Hematopoietic multipotent progenitor cell treated with erythropoietin and hydrocortisone succinate and interleukin-3 and kit ligand, for 6 days (in vitro differentiated cells): ENCODE measurements around the gene CAMTA1.

ENCODE experiments used
- DNase-seq: peaks from one replicate; pipeline ENCODE4 v3.0.0-alpha.2; 2015

Gene CAMTA1

DNA sequence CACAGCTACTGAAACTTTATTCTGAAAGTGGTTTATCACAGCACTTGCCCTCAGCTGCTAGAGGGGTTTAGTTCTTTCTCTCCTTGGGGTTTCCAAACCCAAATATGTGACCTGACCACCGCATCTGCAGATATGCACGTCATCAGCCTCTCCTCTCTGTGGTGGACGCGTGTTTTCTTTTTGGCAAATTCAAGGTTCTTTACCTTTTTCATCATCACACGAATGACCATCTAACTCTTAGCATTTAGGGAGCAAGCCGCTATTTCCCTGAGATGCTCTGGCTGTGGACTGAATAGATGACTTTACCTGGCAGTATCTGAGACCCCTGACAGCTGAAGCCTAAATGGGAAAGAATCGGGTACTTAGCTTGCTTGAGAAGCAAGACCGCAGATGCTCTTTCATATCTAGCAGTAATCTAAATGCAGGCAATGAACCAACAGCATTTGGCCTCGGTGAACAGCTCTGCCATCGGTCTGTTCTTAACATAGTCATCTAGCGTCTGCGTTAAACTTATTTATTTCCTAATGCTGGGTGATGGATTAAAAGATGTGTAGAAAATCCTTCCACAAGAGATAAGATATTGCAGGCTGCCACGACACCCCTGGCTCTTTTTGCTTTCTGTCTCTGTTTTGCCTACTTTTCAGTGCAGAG is 463.4 kb downstream of the CAMTA1 start:
- DNase-seq: no peak

DNA sequence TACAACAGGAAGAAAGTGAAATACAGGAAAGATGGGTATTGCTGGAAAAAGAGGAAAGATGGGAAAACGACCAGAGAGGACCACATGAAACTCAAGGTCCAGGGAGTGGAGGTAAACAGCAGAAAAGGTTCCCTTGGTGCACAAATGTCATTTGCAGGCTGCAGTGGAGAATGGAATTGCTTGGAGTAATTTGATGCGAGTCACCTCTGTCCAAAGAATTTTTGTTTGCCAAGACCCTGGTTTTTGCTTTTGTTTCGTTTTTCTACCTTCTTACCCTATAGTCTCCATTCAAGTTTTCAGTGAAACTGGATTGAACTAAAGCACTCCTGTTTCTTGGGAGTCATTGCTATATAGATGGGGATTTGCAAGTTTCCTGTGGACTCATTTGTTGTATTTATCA is 464.3 kb downstream of the CAMTA1 start:
- no peak for DNase-seq

DNA sequence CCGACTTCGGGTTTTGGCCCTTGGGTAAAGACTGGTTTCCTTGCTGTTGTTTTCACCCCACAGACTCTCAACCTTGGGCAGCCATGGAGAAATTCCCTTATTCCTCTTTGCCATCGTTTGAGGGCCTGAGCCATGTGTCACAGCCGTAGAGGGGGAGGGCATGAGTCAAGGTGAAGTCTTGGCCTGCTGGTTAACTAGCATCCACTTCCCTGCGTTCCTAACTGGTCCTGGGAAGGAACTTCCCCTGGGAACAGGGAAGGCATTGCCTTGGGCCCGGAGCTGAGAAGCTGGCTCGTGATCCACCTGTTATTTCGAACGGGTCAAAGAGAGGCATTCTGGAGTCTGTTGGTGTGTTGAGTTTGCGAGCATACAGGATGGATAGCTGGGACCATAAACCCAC is 464.9 kb downstream of the CAMTA1 start:
- DNase-seq: no peak

DNA sequence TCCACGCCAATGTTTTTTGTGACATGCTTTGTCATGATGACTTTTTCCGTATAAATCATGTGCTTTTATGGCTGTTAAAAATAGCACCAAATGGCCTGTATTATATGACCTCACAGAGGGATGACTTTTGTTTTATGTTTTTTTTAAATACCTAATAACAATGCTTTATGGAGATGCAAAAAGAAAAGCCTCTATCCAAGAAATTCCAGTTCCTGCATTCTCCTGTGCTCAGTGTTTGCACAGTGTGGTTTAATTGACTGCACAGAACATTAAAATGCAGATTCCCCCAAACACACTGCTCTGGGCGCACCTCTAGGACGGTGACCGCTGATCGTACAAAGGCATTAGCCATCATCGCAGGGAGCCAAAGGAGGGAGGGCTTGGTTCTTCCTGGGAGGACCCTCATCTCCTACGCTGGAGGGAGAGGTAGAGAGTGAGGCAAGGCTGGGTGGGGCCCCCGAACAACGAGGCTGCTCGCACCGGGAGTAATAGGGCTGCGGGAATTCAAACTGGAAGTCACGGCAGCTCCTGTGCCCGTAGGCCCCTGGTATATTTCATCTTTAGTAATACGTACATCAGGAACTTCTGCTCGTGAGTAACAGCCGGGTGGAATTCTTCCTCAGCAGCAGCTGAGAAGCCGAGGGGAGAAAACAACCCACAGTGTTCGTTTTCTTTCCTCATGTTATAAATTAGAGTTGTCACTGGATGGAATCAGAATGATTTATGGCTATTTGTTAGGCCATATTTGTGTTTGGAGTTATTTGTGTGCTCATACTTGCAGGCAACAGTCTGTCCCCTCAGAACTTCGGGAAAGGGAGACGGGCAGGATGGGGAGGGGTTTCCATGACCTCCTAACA is 465.6 kb downstream of the CAMTA1 start:
- no peak for DNase-seq

DNA sequence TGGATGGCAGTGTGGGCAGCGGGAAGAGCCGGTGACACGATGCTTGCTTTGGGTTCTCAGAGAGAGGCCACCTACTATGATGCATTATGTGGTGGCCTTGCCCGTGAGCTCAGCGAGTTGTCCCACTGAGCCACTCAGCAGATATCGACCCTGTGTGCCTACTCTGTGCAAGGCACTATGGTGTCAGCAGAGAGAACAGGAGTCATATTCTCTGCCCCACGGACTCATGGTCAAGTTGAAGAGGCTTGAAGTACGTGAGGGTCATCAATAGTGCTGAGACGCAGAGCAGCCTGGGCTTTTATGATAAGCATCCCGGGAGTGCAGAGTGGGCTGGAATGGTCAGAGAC is 466.2 kb downstream of the CAMTA1 start:
- DNase-seq: no peak

DNA sequence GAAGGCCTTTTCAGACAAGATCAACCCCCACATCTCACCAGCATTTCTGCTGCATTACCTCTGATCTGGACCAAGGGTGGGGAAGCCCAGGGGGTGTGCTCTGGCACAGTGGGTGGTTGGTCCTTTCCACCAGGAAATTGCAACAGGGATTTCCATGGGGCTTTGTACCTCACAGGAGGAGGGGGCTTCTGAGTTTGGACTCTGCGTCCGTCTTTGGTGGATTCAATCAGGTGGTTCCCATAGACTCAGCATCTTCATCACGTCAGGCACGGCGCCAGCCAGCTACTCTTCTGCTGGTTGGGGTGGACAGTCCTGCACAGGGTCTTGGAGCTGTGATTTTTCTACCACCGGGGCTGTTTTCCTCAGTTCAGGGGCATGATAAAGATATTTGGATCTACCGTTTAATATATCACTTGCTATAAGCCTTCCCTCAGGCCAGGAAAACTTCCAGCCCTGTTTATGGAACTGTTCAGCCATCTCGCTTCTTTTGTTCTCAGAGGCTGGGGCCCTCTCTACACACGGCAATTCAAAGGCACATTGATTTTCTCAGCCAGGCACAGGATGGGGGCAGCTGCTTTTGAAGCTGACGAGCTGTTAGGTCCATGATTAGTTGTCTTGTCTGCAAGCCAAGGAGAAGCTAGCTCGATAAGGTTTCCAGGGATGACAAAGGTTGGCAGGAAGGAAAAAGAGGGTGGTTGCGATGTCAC is 467.3 kb downstream of the CAMTA1 start:
- DNase-seq: no peak

DNA sequence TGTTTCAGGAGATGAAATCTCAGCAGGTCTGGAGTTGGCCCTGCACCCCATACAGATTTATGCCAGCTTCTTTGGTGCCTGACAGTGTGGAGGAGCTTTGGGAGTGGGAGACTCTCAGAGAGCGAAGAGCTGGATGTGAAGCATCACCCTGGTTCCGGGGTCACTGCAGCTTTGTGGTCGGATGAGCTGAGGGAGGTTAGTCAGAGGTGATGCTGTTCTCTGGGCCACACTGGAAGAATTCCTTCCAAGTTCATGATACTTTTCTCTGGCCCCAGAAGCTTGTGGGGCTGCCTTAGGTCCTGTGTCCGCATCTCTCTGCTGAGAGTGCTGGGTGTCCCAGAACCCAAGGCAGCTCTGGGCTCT is 467.8 kb downstream of the CAMTA1 start:
- DNase-seq: no peak

DNA sequence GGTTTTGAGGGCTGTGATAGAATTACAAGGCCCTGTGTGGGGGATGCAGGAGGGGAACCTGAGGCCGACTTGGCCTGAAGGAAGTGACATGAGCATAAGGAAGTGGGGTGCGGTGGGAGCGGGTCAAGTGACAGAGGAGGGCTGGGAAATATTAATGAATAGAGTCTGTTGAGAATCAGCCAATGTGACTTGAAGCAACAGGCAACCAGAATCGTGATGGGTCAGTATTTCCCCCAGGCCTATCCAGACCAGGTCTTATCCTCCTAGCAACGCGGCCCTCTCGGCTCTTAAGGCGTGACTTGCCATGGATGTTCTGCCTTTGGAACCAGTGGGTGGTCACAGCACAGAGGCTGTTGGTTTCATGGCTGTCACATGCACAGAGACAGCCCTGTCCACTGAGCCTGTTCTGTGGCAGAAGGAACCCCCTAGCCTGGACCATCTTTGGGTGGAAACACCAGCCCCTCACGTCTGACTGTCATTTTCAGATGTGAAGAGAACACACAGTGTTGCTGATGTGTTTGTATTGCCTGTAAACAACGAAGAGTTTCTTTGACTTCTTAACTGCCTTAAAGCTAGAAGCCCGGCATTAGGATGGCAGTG is 468.8 kb downstream of the CAMTA1 start:
- DNase-seq: no peak

DNA sequence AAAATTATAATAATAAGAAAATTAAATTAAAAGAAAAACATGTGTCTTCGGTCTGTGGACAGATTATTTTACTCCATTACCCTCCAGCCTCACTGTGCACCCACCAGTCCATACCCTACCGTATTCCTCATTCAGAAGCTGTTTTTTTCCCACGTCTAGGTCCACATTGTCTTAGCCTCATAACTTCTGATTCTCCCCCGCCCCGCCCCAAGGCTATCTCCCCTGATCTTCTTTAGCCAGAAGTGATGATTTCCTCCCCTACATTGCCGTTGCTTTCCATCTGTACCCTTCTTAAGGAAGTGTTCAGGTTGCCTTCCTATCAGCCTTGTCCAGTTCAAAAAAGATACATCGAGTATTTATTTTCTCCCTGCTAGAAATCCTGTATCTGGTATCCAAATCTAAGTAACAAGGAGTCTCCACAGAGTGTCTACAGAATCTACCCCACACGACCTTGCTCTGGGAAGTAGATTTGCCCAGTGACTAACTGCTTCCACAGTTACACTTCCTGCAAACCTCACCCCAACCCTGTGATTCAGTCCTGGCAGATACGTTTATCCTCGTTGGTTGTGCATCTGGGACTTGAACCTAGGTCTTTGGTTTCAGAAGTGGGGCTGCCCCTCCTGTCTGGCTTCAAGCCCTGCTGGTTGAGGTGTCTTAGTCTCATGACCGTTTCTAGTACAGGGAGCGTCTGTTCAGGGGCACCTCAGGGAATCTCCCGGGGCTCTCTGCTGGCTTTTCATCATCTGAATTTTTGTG is 470.2 kb downstream of the CAMTA1 start:
- DNase-seq: no peak

DNA sequence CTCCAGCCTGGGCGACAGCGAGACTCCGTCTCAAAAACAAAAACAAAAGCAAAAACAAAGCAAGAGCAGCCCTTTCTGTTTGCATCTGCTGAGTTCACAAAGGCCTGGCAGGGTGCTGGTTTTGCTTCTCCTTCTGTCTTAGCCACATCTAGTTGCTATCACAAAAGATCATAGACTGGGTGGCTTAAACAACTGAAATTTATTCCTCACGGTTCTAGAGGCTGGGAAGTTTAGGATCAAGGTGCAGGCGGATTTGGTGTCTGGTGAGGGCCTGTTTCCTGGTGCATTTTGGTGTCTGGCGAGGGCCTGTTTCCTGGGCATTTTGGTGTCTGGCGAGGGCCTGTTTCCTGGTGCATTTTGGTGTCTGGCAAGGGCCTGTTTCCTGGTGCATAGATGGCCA is 471.3 kb downstream of the CAMTA1 start:
- no peak for DNase-seq

DNA sequence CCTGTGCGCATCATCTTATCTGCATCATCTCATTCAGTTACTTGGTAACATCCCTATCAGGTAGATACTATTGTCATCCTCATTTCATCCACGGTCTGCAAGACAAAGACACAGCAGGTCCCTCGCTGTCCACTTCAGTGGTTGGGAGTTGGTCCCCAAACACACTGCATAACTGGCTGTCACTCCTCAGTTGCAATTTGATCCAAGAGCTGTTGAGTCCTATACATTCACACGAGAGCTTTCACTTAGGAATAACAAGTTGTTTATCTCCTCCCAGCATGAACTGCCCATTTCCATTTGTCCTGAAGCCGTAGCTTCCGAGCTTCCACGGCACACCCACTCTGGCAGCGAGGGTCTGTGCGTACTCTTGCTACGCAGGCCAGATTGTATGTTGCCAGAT is 472.0 kb downstream of the CAMTA1 start:
- DNase-seq: no peak

DNA sequence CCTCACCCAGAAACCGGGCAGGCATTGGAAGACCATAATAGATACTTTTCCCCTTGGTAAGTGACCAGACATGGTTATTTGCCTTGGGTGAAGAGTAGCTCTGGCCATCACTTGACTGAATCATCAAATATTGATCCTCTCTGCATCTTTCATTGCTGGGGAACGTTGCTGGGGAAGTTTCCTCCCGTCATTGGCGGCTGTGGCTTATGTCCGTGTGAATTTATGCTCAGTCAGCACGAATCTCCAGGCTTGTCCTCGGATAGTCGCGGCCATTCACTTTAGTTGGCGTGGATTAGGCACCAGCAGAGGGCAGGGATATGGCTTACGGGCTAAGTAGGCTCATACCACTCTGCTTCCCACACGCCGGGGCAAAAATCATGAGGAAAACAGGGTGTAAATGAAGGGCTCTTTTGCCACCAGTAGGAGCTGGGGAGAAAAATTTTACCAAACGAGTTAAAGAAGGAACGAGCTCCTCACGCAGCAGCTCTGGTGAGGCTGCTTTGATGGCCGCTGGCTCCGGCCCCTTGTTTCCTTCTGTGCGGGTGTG is 473.4 kb downstream of the CAMTA1 start:
- no peak for DNase-seq

DNA sequence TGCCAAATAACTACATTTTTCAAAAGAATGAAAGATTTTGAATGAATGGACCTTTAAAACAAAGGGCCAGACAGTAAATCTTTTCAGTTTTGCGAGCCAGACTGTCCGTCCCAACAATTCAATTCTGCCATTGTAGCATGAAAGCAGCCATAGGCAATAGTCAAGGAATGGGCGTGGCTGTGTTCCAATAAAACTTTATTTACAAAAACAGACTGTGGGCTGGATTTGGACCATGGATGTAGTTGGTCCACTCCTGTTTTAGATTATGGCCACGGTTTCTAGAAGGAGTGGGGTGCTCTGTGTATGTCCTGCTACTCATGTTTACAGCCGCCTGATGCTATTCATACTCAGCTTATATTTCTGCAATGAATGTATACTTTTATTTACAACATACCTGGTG is 474.7 kb downstream of the CAMTA1 start:
- DNase-seq: no peak

DNA sequence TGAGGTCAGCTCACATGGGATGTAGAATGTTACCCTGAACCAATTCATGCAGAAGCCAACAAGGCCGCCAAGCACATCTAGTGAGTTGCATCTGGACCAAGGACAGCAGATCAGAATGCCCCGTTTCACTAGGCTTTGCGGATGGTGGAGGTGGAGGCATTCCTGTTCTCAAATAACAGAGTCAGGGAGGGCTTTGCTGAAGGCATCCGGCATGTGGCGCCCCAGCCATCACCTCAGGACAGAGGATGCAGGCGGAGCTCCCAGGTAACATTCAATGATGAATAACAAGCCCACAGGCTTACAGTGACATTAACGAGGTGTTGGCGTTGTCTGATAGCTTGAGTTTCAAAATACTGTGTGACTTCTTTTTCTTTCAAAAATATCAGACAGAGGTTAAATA is 476.2 kb downstream of the CAMTA1 start:
- no peak for DNase-seq

DNA sequence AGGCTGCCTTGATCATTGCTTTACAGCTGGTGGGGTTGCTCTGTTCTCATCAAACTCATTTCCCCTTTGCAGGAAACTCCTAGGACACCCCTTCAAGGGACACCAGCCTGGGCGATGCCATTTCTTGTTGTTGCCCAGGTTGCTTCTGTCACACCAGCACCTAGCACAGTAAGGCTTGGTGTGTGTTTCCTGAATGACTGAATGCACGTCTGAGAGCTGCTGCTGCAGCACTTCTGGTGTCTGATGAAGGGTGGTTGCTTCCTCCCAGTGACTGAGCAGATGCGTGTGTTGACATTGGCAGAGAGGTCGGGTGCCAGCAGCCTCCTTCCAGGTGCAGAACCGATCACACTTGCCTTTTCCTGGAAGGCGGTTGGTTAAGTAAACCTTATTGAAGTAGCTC is 477.4 kb downstream of the CAMTA1 start:
- no peak for DNase-seq

DNA sequence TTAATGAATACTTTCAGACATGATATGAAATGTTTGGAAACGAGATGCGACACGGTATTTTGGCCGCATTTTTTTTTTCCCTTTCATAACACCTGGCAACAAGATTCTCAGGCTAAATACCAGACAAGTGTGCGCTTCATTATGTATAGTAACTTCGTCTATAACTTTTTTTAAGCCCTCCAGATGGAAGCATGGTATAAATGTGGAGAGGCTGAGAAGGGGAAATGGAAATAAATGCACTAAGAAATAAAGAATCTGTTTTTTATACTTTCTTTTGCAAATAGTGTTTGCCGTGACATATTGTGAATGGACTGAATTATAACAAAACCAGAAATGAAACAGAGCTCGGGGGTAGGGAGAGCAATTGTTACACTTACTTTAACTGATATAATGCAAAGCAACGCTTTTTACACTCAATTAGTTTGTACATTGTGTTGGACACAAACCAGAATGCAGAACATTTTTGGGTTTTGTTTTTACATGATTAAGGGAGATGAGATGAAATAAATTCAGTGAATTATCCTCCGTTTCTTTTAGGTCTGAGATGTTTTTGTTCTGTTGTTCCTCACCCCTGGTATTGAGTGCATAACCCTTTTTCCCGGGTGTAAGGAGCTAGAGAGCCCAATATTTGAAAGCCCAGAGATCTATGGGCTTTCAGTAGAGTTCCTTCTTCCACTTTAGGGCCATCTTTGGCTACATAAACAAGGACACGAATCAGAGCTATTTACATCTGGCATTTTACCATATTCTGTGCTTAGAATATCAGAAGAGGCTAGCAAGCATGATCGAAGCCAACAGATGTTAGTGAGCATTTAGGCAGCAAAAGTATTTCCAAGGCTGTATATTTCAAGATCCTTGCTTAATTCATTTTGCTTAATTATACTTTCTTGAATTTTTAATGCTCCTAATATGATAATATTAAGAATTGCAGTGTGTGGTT is 478.0 kb downstream of the CAMTA1 start:
- DNase-seq: no peak

DNA sequence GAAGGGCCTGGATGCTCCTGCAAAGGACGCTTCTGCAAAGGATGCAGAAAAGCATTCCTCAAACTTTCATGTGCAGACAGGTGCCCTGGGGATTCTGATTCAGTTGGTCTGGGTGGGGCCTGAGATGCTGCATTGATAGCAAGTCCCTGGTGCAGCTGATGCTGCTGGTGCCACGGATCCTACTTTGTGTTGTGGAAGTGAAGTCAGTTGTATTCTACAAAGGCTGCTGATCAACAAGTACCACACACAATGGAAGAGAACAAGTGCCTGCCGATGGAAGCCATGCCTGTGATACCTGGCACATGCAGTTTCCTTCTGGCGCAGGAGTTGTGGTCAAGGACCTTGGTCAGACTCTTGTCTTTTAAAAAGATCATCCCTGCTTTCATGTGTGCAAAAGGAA is 478.8 kb downstream of the CAMTA1 start:
- DNase-seq: no peak

DNA sequence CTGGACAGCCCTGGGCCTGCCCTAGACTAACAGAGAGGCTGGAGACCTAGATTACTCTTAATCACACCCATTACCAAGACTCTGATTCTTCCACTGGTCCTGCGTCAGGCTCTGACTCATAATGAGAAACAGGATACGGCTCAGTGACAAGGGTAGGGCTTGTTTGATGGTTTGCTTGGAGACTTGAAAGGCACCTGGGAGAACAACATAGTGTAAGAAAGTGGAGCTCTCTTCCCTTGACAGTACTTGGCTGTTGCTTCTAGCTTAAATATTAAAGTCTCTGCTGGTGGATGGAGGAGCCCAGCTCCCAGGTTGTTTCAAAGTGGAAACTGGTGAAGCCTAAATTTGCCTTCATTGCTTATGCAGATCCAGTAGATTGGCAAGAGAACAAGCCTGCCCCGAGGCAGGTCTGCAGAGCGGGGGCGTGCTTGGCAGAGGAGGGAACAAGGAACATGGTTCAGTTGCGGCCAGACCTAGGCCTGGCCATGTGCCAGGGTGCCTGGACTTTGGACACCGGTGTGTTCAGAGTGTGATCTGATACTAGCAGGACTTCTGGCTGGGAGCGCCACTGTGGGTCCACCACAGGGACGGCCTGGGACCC is 480.6 kb downstream of the CAMTA1 start:
- no peak for DNase-seq

DNA sequence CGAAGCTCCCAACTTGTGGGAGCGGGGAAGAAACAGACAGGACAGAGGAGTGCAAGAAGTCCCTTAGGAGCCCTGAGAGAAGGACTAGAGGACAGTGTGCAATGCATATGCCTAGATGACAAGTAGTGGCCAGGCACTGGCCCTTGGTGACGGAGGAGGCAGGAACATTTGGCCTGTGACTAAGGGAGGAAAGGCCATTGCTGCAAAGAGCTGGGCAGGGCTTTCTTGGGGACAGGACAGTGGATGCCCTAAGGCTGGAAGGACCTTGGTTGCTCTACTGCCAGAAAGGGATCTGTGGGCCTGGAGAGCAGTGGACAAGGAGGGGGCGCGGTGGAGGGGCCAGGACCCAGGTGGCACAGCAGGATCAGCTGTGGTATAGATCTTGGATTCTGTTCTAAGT is 481.3 kb downstream of the CAMTA1 start:
- DNase-seq: no peak

DNA sequence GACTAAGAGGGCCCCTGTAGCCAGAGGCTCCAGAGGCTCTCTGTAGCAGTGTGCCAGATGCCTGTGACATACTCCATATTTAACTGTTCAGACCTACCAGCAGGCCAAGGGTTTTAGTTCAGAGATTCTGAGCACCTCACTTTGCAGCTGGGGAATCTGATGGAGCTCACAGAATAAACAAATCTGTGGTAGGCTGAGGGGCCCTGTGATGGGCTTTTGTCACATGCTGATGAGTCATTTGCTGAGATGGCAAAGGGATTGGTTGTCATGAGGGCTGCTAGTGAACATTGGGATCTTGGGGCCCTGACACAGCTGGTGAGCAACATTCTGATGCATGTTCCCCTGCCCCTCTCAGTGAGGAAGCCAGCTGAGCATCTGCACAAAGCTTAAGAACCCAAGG is 482.2 kb downstream of the CAMTA1 start:
- DNase-seq: no peak

DNA sequence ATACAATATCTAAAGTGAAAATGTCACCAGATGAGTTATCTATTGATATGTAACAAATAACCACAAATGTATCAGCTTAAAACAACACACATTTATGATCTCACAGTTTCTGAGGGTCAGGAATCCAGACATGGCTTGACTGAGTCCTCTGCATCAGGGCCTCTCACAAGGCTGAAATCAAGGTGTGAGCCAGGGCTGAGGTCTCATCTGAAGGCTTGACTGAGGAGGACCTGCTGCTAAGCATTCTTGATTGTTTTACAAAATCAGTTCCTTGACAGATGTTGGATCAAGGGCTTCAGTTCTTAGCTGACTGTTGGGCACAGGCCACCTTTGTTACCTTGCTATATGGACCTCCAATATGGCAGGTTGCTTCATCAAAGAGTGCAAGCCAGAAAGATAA is 483.7 kb downstream of the CAMTA1 start:
- DNase-seq: no peak
